Stimulated activated CD8-positive, alpha-beta memory T cell treated with anti-CD3 and anti-CD28 coated beads, Interleukin-12 subunit alpha, Interleukin-12 subunit beta, amount 100 ng/mL, for 4 hours (primary cell): ENCODE results near the gene TK2.
"Not testable (repeated sequence)": the region's sequence is repeated elsewhere in the genome, so short reads cannot be mapped to it uniquely, and the experiment has no call there.

Experiments used
- DNase-seq: peaks from one replicate; pipeline ENCODE4 v3.0.0-alpha.2; 2020; ENCODE audit warnings: low read depth

TK2 gene

DNA sequence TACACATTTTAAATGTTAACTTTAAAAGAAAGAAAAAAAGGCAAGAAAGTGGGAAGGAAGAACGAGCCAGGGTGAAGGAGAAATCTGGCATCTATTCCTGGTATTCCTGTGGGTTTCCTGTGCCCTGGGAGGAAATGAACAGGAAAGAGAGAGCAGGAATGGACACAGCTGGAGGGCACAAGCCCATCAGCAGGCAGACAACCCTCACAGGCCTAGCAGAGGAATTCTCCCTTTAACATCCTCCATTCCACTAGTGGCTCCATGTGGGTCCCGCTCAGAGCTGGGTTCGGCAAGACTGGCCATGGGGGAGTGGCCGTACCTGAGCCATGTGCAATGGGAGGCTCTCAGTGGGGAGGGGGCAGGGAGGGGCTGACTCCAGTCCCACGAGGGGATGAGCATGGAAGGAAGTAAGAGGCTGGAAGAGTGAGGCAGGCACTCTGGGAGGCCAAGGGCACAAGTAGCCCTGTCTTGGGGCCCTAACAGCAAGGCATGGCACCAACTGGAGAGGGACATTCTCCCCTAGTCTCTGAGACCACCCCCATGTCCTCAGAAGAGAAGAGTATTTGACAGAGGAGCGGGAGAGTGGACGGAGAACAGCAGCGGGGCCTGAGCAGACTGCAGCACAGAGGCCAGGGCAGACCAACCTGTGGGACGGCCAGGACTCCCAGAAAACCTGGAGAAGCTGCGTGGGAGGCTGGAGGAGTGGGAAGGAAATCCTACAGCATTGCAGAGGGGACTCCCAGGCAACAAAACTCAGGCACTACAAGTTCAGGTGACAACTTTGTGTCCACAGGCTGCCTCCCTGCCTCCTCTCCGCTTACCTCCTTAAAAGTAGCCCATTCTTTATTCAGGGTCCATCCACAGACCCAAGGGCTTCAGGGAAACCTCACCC is 30.2 kb downstream of the TK2 start:
- no peak for DNase-seq

DNA sequence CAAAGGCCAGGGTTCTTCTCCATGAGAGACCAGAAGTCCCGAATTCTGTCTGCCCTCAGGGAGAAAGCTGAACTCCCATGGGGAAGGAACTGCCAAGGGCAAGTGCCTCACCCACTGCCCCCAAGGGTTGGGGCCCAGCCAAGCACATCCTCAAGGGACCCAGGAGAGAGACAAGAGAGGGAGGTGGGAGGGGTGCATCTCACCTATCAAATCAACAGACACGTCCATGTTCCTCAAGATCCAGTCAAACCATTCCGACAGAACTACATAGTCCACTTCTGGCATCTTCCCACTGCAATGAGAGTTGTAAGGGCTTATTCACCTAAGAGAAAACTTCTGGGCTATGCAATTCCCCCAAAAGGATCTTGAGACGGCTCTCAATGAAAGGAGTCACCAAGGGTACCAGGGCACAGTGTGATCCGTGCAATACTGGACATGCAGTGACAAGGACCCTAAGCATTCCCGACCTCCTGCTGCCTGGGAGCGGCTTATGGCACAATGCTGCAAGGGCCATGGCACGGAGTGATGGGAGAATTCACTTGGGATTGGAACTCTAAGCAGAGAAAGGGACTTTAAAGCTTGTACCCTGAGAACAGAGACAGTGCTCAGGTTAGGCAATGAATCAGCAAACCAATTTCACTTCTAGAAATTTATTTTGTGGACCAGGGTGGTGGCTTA is 32.2 kb downstream of the TK2 start:
- DNase-seq, result no peak

DNA sequence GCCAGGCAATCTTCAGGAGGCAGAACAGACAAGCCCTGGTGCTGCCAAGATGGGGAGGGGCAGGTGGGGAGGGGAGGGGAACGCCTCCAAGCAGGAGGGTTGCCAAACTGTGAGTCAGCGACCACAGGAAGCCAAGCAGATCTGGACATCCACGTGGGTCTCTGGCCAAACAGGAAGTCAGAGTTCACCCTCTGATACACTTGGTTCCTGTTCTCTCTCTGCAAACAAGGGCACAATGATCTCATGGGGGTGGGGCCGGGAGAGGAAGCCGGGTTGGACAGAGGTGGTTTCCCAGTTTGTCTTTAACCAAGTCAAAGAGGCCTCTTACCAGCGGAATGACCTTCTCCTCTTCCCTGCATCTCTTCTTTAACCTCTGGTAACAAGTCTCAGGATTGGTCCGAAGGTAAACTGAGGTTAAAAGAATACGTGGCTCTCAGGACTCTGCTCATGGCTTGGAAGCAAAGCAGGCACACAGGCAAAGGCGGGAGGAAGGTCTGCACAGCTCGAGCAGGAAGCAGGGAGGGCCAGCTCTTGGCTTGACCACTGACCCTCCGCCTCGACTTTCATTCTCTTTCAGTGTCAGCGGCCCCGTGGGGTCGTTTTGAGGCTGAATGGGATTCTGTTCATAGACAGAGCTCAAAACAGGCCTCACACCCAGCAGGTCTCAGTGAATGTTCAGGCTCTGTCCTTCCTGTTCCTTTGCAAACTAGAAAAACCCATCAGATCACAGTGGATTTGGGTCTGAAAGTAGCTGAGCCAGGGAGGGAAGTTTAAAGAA is 32.9 kb downstream of the TK2 start:
- peak; percentile 66 for DNase-seq

DNA sequence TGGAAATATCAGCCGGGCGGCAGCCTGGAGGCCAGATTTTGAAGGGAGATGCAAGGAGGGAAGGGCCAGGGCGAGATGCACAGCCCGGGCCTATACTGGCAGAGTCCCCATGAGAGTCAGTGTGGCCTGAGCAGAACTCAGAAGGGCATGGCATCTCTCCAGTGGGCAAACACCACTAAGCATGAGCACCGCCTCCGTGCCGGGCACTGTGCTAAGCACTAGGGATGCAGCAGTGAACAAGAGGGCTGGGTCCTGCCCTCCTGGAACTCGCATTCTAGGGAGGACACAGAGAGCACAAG is 33.5 kb downstream of the TK2 start:
- no peak for DNase-seq

DNA sequence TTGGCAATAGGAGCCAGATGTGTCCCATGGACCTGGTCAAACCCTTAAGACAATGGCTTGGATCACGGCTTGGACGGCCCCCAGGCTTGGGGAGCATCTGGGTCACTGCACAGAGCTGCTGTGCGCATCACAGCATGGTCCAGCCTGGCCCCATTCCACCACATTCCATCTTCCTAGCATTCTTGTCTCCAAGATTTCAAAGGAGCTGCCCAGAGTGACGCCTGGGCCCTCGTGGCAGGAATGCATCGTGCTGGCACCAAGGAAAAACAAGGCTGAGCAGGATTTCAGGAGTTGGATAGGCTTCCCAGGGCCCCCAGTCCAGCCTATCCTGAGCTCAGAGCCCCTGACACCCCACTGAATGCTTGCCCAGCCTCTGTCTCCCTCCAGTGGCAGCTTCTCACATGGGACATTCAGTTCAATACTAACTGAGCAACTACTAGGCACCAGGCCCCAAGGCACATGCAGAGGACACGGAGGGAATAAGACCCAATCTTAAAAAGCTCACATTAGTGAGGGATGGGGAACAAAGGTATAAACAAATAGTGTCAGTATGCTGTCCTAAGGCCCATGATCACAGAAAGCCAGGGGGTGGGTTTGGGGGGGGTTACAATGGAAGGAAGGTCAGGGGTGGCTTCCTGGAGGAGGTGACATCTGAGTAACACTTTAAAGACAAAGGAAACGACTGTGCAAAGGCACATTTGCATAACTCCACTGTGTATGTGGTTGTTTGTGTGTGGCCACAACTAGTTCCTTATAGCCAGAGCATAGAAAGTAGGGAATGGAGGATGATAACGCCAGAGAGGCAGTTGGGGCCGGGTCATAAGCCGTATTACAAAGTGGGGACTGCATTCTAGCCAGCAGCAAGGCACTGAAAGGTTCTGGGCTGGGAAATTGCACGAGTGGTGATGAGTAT is 34.1 kb downstream of the TK2 start:
- DNase-seq, result no peak

DNA sequence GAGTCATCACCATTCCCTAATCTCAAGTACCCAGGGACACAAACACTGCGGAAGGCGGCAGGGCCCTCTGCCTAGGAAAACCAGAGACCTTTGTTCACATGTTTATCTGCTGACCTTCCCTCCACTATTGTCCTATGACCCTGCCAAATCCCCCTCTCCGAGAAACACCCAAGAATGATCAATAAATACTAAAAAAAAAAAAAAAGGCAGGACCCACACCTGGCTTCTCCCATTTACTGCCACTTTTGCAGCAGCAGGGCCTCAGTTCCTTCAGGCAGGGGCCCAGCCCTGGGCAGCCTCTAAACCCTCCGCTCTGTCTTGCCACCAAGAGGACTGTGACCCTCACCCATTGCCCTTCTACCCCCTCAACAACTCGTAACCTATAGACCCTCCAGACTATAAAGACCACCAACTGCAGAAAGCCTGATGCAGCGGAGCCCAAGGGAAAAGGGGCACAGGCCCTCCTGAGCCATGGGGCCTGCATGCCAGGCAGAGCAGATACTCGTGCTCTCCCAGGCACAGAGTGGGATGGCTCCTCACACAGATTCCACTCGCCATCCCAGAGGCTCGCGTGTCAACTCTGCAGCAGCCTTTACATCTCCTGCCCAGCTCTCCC is 34.8 kb downstream of the TK2 start:
- DNase-seq, result not testable (repeated sequence)

DNA sequence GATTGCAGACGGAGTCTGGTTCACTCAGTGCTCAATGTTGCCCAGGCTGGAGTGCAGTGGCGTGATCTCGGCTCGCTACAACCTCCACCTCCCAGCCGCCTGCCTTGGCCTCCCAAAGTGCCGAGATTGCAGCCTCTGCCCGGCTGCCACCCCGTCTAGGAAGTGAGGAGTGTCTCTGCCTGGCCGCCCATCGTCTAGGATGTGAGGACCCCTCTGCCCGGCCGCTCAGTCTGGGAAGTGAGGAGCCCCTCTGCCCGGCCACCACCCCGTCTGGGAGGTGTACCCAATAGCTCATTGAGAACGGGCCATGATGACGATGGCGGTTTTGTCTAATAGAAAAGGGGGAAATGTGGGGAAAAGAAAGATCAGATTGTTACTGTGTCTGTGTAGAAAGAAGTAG is 35.5 kb downstream of the TK2 start:
- DNase-seq, result not testable (repeated sequence)

DNA sequence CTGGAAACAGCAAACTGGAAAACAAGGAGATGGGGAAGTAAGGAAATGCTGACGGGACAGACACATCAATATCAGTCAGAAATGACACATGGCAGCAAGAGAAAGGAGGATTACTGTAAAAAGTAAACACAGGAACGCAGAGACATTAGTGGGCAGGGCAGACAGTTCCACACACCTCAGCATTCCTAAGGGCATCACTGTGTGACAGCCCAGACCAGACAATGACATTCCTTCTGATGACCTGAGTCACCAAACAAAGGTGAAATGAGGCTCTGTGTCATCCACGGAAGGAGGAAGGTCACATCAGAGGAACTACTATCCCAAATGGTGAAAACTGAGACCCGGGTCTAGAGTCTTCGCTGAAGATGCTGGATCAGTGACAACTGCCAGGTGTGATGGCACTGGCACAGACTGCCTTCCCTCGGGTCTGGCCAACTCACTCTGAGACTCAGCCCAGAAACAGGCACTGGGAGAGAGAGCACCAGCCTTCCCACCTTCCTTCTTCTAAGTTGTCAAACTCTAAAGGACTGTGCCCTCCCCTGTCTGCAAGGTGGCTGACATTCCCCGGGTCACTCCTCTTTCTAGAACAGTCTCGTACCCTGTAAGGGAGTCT is 36.7 kb downstream of the TK2 start:
- DNase-seq, result no peak

DNA sequence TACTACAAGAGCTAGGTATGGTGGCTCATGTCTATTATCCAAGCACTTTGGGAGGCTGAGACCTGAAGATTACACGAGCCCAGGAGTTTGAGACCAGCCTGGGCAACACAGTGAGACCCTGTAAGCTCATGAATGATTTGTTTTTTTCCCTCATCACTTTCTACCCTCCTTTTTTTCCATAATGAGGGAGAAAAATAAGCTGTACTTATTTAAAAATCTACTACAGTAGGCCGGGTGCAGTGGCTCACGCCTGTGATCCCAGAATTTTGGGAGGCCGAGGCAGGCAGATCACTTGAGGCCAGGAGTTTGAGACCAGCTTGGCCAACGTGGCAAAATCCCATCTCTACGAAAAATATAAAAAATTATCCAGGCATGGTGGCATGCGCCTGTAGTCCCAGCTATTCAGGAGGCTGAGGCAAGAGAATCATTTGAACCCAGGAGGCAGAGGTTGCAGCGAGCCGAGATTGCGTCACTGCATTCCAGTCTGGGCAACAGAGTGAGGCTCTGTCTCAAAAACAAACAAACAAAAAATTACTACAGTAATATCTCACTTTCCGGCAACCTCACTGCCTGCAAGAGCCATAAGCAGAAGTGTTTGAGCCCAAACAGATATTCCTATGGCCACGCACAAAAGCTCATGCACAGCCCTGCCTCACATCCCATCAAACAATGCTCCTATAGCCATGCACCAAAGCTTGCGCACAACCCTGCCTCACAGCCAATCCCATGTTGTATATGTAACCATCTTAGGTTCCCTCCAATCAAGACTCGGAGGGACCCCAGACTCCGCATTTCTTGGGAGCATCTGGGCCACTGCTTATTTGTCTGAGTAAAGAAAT is 37.4 kb downstream of the TK2 start:
- DNase-seq, result no peak

DNA sequence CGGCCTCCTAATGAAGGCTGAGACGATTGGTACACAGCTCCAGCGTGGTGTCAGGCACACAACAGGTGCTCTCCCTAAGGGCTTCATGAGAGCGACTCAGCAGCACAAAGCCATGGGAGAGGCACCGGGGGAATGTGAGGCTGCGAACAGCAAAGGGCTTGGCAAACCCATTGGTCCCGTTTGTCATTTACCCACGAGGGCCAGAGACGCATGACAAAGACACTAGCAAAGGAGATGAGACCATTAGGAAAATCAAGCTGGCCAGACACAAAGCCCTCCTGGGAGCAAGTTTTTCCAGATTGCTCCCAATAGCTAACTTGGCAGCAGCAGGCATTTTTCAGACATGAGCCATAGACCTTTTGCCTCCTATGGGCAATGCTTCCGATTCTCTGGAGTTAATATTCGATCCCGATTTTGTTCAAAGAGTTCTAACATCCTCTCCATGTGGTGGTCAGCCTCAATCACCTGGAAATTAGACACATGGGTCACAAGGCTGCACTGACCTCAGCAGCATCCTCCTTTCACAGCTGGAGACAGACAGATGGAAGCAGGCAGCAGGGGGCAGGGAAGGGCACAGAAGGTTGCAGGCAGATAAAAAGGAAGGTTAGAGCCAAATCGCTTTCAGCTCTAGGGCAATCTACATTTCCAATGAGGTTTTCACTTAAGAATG is 38.2 kb downstream of the TK2 start:
- no peak for DNase-seq

DNA sequence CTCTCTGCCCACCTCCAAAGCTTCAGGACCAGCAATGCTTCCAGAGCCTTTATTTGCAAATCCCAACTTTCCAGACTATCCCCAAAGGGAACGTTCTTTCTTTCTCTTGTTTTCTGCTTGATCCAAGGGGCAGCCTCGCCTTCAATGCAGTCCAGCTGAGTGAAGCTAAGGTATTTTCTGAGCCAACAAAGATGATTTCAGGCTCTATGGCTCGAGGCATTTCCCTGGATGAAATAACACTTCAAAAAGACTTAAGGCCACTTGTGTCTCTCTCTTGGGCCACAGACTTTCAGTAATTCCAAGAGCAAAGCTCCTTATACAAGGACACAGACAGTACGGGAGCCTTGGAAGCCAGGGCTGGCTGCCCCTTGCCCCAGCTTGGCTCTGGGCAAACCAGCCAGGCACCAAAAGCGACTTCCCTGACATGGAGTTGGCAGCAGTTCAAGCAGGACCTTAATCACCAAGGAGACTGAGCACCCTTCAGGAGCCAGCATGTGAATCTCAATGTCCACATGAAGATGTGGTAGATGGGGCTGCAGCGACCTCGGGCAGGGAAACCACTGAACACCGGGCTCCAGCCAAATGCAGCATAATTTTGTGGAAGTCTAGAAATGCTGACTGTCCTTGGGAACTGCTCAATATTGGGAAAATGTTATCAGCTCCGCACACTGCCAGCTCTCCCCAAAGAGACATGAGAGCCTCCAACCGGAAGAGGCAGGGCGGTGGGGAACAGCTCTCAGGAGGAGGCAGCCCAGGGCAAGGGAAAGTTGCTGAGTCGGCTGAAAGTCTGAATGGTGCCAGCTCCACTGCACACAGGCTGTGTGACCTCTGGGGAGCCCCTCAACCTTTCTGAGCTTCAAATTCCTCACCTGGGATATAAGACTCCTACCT is 39.0 kb downstream of the TK2 start:
- no peak for DNase-seq

DNA sequence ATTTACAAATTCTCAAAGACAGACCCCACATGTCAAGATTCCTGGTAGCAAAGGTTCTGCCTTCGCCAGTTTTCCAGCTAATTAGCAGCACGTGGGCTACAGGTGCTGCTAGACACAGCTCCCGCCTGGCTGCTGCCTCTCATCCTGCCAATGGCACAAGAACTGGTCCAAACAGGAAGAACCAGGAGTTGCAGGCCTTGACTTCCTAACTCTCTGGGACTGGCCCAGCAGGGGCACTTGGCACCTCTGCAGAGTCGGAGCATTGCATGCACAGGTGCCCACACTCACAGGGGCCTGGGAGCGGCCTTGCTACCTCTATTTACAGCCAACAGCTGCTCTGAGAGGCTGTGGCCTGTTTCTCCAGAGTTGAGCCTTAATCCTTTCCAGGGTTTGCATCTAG is 39.6 kb downstream of the TK2 start:
- no peak for DNase-seq

DNA sequence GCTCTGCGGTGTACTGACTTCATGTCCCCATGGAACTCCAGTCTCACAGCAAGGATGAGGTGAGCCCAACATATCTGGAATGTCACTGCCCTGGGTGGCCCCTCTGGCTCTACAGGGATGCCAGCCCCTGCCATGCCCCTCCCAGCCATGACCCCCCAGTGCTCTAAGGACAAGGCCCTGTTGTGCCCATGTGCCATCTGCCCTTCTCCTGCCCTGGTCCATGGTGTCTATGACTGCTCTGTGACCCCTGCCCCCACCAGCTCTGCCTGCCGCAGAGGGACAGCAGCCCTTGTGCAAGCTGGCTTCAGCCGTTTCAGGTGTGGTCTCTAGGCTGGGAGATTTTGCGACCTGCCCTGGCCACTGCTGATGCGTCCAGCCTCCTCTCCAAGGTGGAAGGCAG is 40.3 kb downstream of the TK2 start:
- DNase-seq, result no peak

DNA sequence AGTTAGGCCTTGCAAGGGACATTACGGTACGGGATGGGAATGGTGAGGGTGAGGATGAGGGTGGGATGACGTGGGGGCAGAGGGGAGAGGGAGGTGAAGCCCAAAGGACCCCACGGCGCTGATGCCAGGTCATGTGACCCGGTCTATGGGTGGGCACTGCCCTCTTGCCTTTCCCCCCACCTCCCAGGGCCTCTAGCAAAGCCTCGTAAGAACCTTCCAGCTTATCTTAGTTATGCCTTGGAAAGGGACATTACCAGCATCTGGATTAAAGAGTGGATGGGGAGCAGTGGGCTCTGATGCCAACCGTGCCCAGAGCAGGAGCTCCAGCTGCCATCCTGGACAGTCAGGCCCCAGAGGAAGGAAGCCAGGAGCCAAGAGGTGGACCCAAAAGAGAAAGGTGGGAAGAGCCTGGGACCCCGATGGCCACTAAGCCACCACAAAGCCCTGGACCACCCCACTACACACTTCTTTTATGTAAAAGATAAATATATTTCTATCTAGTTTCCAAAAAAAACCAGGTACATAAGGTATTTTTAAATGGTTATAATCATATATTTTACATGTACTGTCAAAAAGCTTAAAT is 40.9 kb downstream of the TK2 start:
- DNase-seq, result no peak

DNA sequence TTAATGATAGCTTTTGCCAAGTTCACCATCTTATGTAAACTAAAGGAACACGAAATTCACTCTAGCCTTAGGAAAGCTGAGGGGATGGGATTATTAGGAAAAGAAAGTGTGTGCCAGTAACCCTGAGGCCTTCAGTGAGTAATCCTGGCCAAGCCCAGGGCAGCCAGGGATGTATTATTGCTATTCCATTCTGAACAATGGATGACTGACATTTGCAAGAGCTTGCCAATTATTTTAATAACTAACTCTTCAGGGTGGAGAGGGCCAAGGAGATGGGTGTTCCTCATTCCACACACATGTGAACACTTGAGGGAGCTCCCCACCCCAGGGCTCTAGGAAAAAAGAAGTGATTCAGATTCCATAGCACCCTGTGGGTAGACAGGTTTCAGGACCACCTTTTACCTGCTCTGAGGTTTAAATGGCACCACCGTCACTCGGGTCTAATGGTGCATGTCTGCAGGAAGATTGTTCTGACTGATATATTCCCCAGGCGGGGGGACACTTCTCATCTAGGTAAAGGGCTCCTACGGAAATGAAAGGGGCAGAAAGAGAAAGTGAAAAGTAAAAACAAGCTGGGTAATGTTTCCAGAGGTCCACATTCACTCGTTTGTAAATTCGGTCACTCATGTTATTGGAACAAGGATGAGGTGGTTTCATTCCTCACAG is 41.5 kb downstream of the TK2 start:
- DNase-seq, result no peak

DNA sequence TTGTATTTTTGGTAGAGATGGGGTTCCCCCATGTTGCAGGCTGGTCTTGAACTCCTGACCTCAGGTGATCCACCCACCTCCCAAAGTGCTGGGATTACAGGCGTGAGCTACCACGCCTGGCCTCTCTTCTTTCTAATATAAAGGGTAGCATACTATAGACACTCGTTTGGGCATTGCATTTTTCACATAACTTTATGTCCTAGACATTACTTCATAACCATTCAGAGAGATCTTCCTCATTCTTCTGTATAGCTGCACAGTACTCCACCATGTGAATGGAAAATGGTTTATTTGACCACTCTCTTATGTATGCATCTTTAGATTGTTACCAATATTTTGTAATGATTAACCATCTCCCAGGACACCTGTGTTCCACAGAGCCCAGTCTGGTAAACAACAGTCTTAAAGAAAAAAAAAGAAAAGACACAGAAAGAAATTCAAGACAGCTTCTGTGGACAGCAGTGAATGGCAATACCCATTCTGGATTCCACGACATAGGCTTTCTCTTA is 42.1 kb downstream of the TK2 start:
- DNase-seq, result no peak

DNA sequence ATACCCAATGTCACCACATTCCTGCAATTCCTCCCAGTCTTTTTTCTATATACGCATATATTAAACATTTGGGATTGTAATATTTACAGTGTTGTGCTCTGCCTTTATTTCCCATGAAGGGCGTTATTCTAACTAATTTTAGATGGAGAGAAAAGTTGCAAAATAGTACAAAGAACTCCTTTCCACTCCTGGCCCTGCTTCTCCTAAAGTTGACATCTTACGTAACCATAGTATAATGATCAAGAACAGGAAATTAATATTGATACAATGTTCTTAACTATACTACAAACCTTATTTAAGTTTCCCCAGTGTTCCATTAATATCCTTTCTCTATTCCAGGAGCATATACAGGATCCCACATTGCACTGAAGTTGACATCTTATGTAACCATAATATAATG is 46.3 kb downstream of the TK2 start:
- no peak for DNase-seq
